ELR (cell line): ENCODE data around the gene TSHZ2.
"Not testable (repeated sequence)": the region's sequence is repeated elsewhere in the genome, so short reads cannot be mapped to it uniquely, and the experiment has no call there.

Experiments used
- DNase-seq: peaks from one replicate; pipeline ENCODE4 v3.0.0-alpha.2; 2015; ENCODE audit warnings: low read depth

The TSHZ2 gene

GRCh38 chr20:53319716-53320115 is 347.6 kb downstream of the TSHZ2 start:
- DNase-seq: no peak

GRCh38 chr20:53320701-53321100 is 348.5 kb downstream of the TSHZ2 start:
- no peak for DNase-seq

- no peak for DNase-seq
Measured at GRCh38 chr20:53321596-53321995, 349.4 kb downstream of the TSHZ2 start.

GRCh38 chr20:53322651-53323050 is 350.5 kb downstream of the TSHZ2 start:
- DNase-seq: no peak

GRCh38 chr20:53323460-53323859 is 351.3 kb downstream of the TSHZ2 start:
- not testable (repeated sequence) for DNase-seq

- DNase-seq: no peak
Measured at GRCh38 chr20:53324816-53325215, 352.7 kb downstream of the TSHZ2 start.

- no peak for DNase-seq
Measured at GRCh38 chr20:53328961-53329360, 356.8 kb downstream of the TSHZ2 start.

- no peak for DNase-seq
Measured at GRCh38 chr20:53329781-53330180, 357.6 kb downstream of the TSHZ2 start.

GRCh38 chr20:53330601-53331140 is 358.5 kb downstream of the TSHZ2 start:
- DNase-seq: no peak

GRCh38 chr20:53331151-53331973 is 359.2 kb downstream of the TSHZ2 start:
- DNase-seq: peak; percentile 53

GRCh38 chr20:53332022-53332837 is 360.1 kb downstream of the TSHZ2 start:
- no peak for DNase-seq

- no peak for DNase-seq
Measured at GRCh38 chr20:53334861-53335260, 362.7 kb downstream of the TSHZ2 start.

GRCh38 chr20:53335555-53335954 is 363.4 kb downstream of the TSHZ2 start:
- DNase-seq: no peak

GRCh38 chr20:53336892-53337291 is 364.7 kb downstream of the TSHZ2 start:
- DNase-seq: no peak

GRCh38 chr20:53337390-53338101 is 365.4 kb downstream of the TSHZ2 start:
- no peak for DNase-seq

GRCh38 chr20:53338716-53339115 is 366.6 kb downstream of the TSHZ2 start:
- no peak for DNase-seq

GRCh38 chr20:53342429-53342828 is 370.3 kb downstream of the TSHZ2 start:
- DNase-seq: no peak

- no peak for DNase-seq
Measured at GRCh38 chr20:53343448-53343847, 371.3 kb downstream of the TSHZ2 start.

- no peak for DNase-seq
Measured at GRCh38 chr20:53344891-53345290, 372.7 kb downstream of the TSHZ2 start.

GRCh38 chr20:53345536-53346334 is 373.6 kb downstream of the TSHZ2 start:
- no peak for DNase-seq

- no peak for DNase-seq
Measured at GRCh38 chr20:53346335-53346648, 374.1 kb downstream of the TSHZ2 start.

- DNase-seq: no peak
Measured at GRCh38 chr20:53349730-53350129, 377.6 kb downstream of the TSHZ2 start.
